Heart left ventricle (tissue), 16 donors: ENCODE results near the gene SOX10. TPM values are rescaled to one million over a fixed set of nuclear protein-coding genes. Genes with fewer than 3 reads are reported as not detected.
A peak's percentile ranks its signal among the peaks of the same experiment; 100 is the strongest.

ENCODE experiments used
- ATAC-seq, 4 donors: fragments of 200-7000 bp; cut with Tn5 transposase; one replicate each; pipeline ENCODE4 v1.9.1; 2020 to 2022; ENCODE audit warnings: moderate library complexity in 4 of 4, mild to moderate bottlenecking in 3 of 4, moderate number of reproducible peaks in 1 of 4
- DNase-seq, 5 donors: peaks; one replicate each; pipeline ENCODE4 v3.0.0-alpha.2; 2020
- H3K27ac ChIP-seq, 12 donors: fragments of 200-600 bp; sonication (generic) in 4 of 12; one replicate each; pipeline versions ENCODE4 v1.5.0 to v1.8.0; 2016 to 2022; ENCODE audit warnings: mild to moderate bottlenecking in 2 of 12
- H3K27me3 ChIP-seq, 9 donors: fragments of 200-600 bp; sonication (generic) in 2 of 9; one replicate each; pipeline versions ENCODE4 v1.5.1 to v1.8.0; 2016 to 2022; ENCODE audit warnings: mild to moderate bottlenecking in 3 of 9
- H3K36me3 ChIP-seq, 9 donors: fragments of 200-600 bp; sonication (generic) in 2 of 9; one replicate each; pipeline versions ENCODE4 v1.5.0 to v1.8.0; 2018 to 2022; ENCODE audit warnings: mild to moderate bottlenecking in 2 of 9
- H3K4me1 ChIP-seq, 12 donors: fragments of 200-600 bp; sonication (generic) in 4 of 12; one replicate each; pipeline versions ENCODE4 v1.5.0 to v1.8.0; 2016 to 2022; ENCODE audit warnings: mild to moderate bottlenecking in 3 of 12
- H3K4me3 ChIP-seq, 12 donors: fragments of 200-600 bp; sonication (generic) in 4 of 12; one replicate each; pipeline versions ENCODE4 v1.5.0 to v1.8.0; 2017 to 2022; ENCODE audit warnings: mild to moderate bottlenecking in 9 of 12, moderate library complexity in 4 of 12
- H3K9me3 ChIP-seq, 12 donors: fragments of 200-600 bp; sonication (generic) in 4 of 12; one replicate each; pipeline versions ENCODE4 v1.5.0 to v1.8.0; 2016 to 2022; ENCODE audit warnings: mild to moderate bottlenecking in 1 of 12
- POLR2A ChIP-seq, 2 donors: fragments of 450-650 bp; IDR thresholded peaks; one replicate each; pipeline ENCODE4 v1.6.1; 2017; ENCODE audit warnings: antibody characterized with exemption in 2 of 2, mild to moderate bottlenecking in 2 of 2, moderate library complexity in 2 of 2
- WGBS, 4 donors: extraction: QIAGEN DNeasy Blood & Tissue Kit in 2 of 4; methylation state at CpG; one replicate each; pipeline versions ENCODE4 v1.1.5 to v1.1.7; 2013 to 2018; 5-methylcytosine and 5-hydroxymethylcytosine counted together
- intact Hi-C, 10 donors: fragments of 100-400 bp; cut with DNase I; formaldehyde crosslinking; loops; one replicate each; pipeline versions ENCODE4 v1.11.1 to v1.14.2; 2022
- polyA plus RNA-seq, 2 donors: library from polyadenylated mRNA; stranded (reverse); fragments of 200-250 nt; gene quantifications; one replicate each; pipeline ENCODE4 v1.2.3, GENCODE V29; 2013
- total RNA-seq, 9 donors: library from RNA; depleted of rRNA in 2 of 9; stranded (reverse); fragments of >200 nt in 2 of 9; fragmentation: NEBNext Ultra II Directional in 3 of 9; extraction: Animal tissue kit (Norgen Biotek cat#: 25700) in 3 of 9; gene quantifications; one replicate each; pipeline versions ENCODE4 v1.1.0 to v1.2.4, GENCODE V29; 2016 to 2023
- TF ChIP-seq, protein P1 (sequence below), 12 donors: fragments of 200-600 bp; sonication (generic) in 4 of 12; IDR thresholded peaks; one replicate each; pipeline versions ENCODE4 v1.5.0 to v1.8.0; 2018 to 2022; ENCODE audit warnings: antibody characterized with exemption in 12 of 12, mild to moderate bottlenecking in 5 of 12
- donor health status: ischemic (EF 13 %, LVEDD 7.1; RV severe dilation, severe dysfunction).
- donor health status: healthy with polysubstance abuse.
- donor health status: DM: no; HTN: yes; CAD: no.
- donor health status: DM: no; HTN: no; CAD: no.
- donor health status: ischemic (EF 25% LVEDD 6.9; RV normal size, moderate dysfunction).
- donor health status: ischemic (EF 25% LVEDD 5.7; RV mildly dilated, moderate dysfunction).
- donor health status: healthy.
- donor health status: DM: yes; HTN: yes; CAD: no.
- donor health status: ischemic (EF 35%, LVEDD 5.7; RV mildly dilated, moderate dysfunction).
- donor health status: nonischemic (EF 11% LVEDD 7.7; RV severe dilation, severe dysfunction).
- donor health status: DM: yes; HTN: yes; CAD: no.
- donor health status: PGD.
- donor health status: ischemic (EF 29% LVEDD 5.4; RV normal size, mild dysfunction).
- donor health status: nonischemic (EF 23%, LVEDD 6.1; RV moderate dilation, normal function).

SOX10 gene
- total and polyA plus RNA-seq, 11 donors: 0.43 to 7.6 (median 1.1) TPM

DNA sequence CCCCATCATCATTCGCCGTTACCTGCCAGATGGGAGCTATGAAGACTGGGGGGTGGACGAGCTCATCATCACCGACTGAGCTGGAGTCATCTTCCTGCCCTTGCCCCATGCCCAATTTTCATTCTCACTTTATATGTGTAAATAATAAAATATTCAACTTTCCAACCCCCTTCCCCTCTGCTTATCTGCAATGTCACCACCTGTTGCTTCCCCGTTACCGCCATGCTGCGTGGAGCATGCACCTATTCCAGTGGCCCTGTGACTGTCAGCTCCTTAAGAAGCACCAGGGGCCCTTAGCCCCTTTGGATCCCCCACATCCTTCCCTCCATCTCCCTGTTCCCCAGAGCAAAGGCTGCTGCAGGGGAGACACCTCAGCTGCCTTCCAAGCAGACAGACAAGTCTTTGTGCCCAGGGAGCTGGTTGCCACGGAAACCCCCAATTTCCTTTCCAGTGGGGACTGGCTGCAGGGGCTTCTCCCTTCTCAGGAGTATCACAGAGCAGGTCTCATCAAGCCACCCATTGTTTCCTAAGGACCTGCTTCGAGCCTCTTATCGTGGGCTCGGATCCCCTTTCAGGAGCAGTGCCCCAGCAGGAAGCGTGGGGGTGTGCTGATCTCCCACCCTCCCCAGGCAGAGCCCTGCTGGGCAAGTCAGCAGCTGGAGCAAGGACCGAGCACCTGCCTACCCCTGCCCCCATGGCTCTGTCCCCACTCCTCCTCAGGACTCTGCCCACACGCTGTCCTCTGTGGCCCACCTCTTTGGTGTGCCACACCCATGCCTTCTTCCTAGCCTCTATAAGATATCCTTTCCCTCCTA is 16.5 kb downstream of the SOX10 start:
- WGBS, 4 donors: 80 to 89% (median 84%) methylated on average over 14 of the region's 14 CpGs
- intact Hi-C loops: loop anchor here in 6 of 10 donors (5.0 to 10.0 kb wide), 4 partner anchors 83 to 153 kb away; no protein-coding TSS in a partner anchor
- DNase-seq (no peak), ATAC-seq (no peak)
- H3K4me1 ChIP-seq: peaks cover 0 to 26% (median 11%) of the 10 kb centered on the region in 12 donors
- peaks cover 0 to 64% (median 35%) of the 10 kb centered on the region in 9 donors for H3K36me3 ChIP-seq
- H3K27ac ChIP-seq: no peak overlapping the region
- no peak for TF ChIP-seq POLR2A (IDR thresholded peaks at IDR 0.05)
- TF ChIP-seq, protein P1, sequence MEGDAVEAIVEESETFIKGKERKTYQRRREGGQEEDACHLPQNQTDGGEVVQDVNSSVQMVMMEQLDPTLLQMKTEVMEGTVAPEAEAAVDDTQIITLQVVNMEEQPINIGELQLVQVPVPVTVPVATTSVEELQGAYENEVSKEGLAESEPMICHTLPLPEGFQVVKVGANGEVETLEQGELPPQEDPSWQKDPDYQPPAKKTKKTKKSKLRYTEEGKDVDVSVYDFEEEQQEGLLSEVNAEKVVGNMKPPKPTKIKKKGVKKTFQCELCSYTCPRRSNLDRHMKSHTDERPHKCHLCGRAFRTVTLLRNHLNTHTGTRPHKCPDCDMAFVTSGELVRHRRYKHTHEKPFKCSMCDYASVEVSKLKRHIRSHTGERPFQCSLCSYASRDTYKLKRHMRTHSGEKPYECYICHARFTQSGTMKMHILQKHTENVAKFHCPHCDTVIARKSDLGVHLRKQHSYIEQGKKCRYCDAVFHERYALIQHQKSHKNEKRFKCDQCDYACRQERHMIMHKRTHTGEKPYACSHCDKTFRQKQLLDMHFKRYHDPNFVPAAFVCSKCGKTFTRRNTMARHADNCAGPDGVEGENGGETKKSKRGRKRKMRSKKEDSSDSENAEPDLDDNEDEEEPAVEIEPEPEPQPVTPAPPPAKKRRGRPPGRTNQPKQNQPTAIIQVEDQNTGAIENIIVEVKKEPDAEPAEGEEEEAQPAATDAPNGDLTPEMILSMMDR (IDR thresholded peaks at IDR 0.05): no peak
- H3K27me3 ChIP-seq: no peaks in the 10 kb centered on the region
- H3K9me3 ChIP-seq: no peaks in the 10 kb centered on the region
- H3K4me3 ChIP-seq: no peak overlapping the region

DNA sequence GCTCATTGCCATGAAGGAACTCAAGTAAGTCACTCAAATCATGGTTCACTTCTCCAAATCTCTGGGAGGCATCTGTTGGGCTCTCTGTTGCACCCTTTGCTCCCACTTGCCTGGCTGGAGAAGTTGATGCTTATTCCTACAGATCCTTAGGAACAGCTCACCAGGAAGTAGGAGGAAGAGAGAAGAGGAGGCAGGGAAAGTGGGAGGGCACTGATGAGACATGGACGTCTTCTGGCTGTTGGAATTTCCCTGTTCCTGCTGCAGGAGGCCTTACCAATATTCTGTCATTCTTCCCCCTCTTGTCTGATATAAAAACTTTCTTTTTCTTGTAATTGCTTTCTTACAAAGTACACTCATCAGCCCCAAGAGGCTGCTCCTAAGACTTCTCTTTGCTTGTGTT is 17.2 kb downstream of the SOX10 start:
- Histone ChIP-seq H3K4me3 (no peak overlapping the region), H3K9me3 (no peaks in the 10 kb centered on the region), H3K36me3 (peaks cover 0 to 64% (median 42%) of the 10 kb centered on the region in 9 donors), H3K4me1 (peaks cover 0 to 22% (median 11%) of the 10 kb centered on the region in 12 donors), H3K27me3 (no peaks in the 10 kb centered on the region), H3K27ac (no peak overlapping the region)
- intact Hi-C loops: loop anchor here in 6 of 10 donors (5.0 to 10.0 kb wide), 4 partner anchors 82 to 152 kb away; no protein-coding TSS in a partner anchor
- DNase-seq (no peak), ATAC-seq (no peak)
- TF ChIP-seq, protein P1 (IDR thresholded peaks at IDR 0.05): no peak
- WGBS, 4 donors: 45 to 62% (median 58%) methylated on average over 1 of the region's 1 CpG

DNA sequence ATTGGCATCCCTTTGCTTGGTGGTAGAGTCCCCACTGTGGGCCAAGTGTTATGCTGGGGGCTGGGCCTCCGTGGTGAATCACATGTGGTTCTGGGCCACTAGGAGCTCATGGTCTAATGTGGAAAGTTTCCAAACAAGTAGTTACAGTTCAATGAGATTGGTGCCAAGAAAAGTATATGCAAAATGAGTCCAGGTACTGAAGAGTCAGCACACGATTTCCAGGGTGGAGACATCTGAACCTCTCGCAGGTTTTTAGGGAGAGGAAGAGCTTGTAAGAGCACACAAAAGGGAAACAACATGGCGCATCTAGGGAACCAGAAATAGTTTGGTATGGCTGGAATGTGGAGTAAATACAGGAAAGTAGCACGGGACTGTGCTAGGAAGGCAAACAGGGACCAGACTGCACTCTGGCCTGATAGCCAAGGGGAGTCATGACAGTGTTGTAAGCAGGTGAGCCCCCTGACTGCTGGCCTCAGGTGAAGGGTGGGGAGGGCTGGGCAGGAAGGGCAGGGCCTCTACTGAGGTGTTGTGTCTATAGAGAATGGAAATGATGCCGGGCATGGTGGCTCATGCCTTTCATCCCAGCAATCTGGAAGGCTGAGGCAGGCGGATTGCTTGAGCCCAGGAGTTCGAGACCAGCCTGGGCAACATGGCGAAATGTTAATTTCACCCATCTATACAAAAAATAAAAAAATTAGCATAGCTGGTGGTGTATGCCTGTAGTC is 18.3 kb downstream of the SOX10 start:
- ATAC-seq (peak; percentile 28 to 77 (median 43)), DNase-seq (no peak)
- no peak overlapping the region for H3K4me3 ChIP-seq
- peak overlapping the region in 8 of 12 donors; percentile 8 to 63 (median 30) for H3K27ac ChIP-seq
- no peaks in the 10 kb centered on the region for H3K9me3 ChIP-seq
- 62 to 68% (median 66%) methylated on average over 9 of the region's 9 CpGs for WGBS, 4 donors
- TF ChIP-seq, protein P1 (IDR thresholded peaks at IDR 0.05): no peak
- TF ChIP-seq POLR2A (IDR thresholded peaks at IDR 0.05): no peak
- H3K4me1 ChIP-seq: peaks cover 0 to 22% (median 11%) of the 10 kb centered on the region in 12 donors
- no peaks in the 10 kb centered on the region for H3K27me3 ChIP-seq
- intact Hi-C loops: loop anchor here in 9 of 10 donors (1.0 to 10.0 kb wide), 6 partner anchors 79 to 151 kb away; no protein-coding TSS in a partner anchor
- peaks cover 0 to 73% (median 53%) of the 10 kb centered on the region in 9 donors for H3K36me3 ChIP-seq

DNA sequence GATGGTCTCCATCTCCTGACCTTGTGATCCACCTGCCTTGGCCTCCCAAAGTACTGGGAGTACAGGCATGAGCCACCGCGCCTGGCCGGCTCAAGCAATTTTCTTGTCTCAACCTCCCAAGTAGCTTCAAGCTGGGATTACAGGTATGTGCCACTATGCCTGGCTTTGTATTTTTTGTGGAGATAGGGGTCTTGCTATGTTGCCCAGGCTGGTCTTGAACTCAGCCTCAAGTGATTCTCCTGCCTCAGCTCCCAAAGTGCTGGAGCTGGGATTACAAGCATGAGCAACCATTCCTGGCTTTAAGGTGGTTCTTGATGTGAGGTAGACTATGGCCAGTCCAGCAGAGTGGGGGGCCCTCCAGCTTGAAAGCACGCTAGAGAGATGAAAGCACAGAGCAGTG is 23.3 kb downstream of the SOX10 start:
- H3K27me3 ChIP-seq: no peaks in the 10 kb centered on the region
- peaks cover 2 to 89% (median 75%) of the 10 kb centered on the region in 9 donors for H3K36me3 ChIP-seq
- no peak for ATAC-seq
- peaks cover 0 to 16% (median 8%) of the 10 kb centered on the region in 12 donors for H3K4me1 ChIP-seq
- WGBS, 4 donors: 97 to 100% (median 97%) methylated on average over 4 of the region's 4 CpGs
- no peak for DNase-seq
- no peak overlapping the region for H3K27ac ChIP-seq
- H3K9me3 ChIP-seq: no peaks in the 10 kb centered on the region
- no peak overlapping the region for H3K4me3 ChIP-seq
- intact Hi-C loops: loop anchor here in 5 of 10 donors (5.0 to 10.0 kb wide), 6 partner anchors 69 to 146 kb away; no protein-coding TSS in a partner anchor
- TF ChIP-seq, protein P1 (IDR thresholded peaks at IDR 0.05): no peak
- no peak for TF ChIP-seq POLR2A (IDR thresholded peaks at IDR 0.05)
